OCI-LY1 (cell line): ENCODE results near the gene UBE2G1.

Source experiments
- H2AFZ ChIP-seq: fragments of 200-600 bp; sonication (generic), shearing (Covaris generic); 2 replicates; pipeline ENCODE4 v1.6.0; 2014; ENCODE audit warnings: antibody characterized with exemption, mild to moderate bottlenecking, low read length
- H3F3A ChIP-seq: fragments of 200-600 bp; sonication (generic), shearing (Covaris generic); 2 replicates; pipeline ENCODE4 v1.6.0; 2014; ENCODE audit warnings: mild to moderate bottlenecking, antibody characterized with exemption, low read length, moderate library complexity; ENCODE audit not compliant: insufficient read depth
- H3K27ac ChIP-seq: fragments of 200-600 bp; sonication (generic); 2 replicates; pipeline ENCODE4 v1.5.1; 2014; ENCODE audit warnings: low read length, mixed run types, mild to moderate bottlenecking, low read depth; ENCODE audit not compliant: poor library complexity, severe bottlenecking
- H3K27me3 ChIP-seq: fragments of 200-600 bp; sonication (generic); 2 replicates; pipeline ENCODE4 v1.6.0; 2014; ENCODE audit warnings: antibody characterized with exemption, mild to moderate bottlenecking, low read length, moderate library complexity; ENCODE audit not compliant: insufficient read depth
- H3K36me3 ChIP-seq: fragments of 200-600 bp; sonication (generic); 2 replicates; pipeline ENCODE4 v1.6.1; 2014; ENCODE audit warnings: mild to moderate bottlenecking, antibody characterized with exemption, low read length, moderate library complexity, mixed read lengths; ENCODE audit not compliant: insufficient read depth
- H3K4me1 ChIP-seq: fragments of 200-600 bp; sonication (generic); 2 replicates; pipeline ENCODE4 v1.5.1; 2014; ENCODE audit warnings: mild to moderate bottlenecking, low read length, moderate library complexity; ENCODE audit not compliant: insufficient read depth, severe bottlenecking
- H3K4me2 ChIP-seq: fragments of 200-600 bp; sonication (generic), shearing (Covaris generic); 2 replicates; pipeline ENCODE4 v1.6.1; 2014; ENCODE audit warnings: low read length
- H3K4me3 ChIP-seq: fragments of 200-600 bp; sonication (generic); 2 replicates; pipeline ENCODE4 v1.5.1; 2014; ENCODE audit warnings: low read length, low read depth, mild to moderate bottlenecking, mixed read lengths; ENCODE audit not compliant: poor library complexity, severe bottlenecking
- H3K79me2 ChIP-seq: fragments of 200-600 bp; shearing (Covaris generic); 2 replicates; pipeline ENCODE4 v1.6.1; 2016; ENCODE audit warnings: mixed run types, low read length, mixed read lengths; ENCODE audit not compliant: insufficient read depth
- H3K9ac ChIP-seq: fragments of 200-600 bp; sonication (generic), shearing (Covaris generic); 2 replicates; pipeline ENCODE4 v1.6.1; 2014; ENCODE audit warnings: mild to moderate bottlenecking, low read length, mixed read lengths
- H3K9me2 ChIP-seq: fragments of 200-600 bp; sonication (generic), shearing (Covaris generic); 2 replicates; pipeline ENCODE4 v1.6.1; 2014; ENCODE audit warnings: low read depth, mild to moderate bottlenecking, low read length, mixed read lengths
- H3K9me3 ChIP-seq: fragments of 200-600 bp; shearing (Covaris generic); 2 replicates; pipeline ENCODE4 v1.6.1; 2014; ENCODE audit warnings: low read length, mixed read lengths
- H4K20me1 ChIP-seq: fragments of 200-600 bp; sonication (generic), shearing (Covaris generic); 2 replicates; pipeline ENCODE4 v1.6.0; 2016; ENCODE audit warnings: mild to moderate bottlenecking, low read length; ENCODE audit not compliant: insufficient read depth
- CTCF ChIP-seq: fragments of 200-600 bp; sonication (generic), shearing (Covaris generic); IDR thresholded peaks from 2 replicates; pipeline ENCODE4 v1.5.1; 2017; ENCODE audit warnings: mild to moderate bottlenecking, antibody characterized with exemption, low read length, moderate library complexity, mixed read lengths
- EZH2 ChIP-seq: fragments of 200-600 bp; sonication (generic), shearing (Covaris generic); IDR thresholded peaks from 2 replicates; pipeline ENCODE4 v1.8.0; 2017; ENCODE audit warnings: borderline replicate concordance, mixed run types, mild to moderate bottlenecking, antibody characterized with exemption, low read length, moderate library complexity, mixed read lengths

The UBE2G1 gene

DNA sequence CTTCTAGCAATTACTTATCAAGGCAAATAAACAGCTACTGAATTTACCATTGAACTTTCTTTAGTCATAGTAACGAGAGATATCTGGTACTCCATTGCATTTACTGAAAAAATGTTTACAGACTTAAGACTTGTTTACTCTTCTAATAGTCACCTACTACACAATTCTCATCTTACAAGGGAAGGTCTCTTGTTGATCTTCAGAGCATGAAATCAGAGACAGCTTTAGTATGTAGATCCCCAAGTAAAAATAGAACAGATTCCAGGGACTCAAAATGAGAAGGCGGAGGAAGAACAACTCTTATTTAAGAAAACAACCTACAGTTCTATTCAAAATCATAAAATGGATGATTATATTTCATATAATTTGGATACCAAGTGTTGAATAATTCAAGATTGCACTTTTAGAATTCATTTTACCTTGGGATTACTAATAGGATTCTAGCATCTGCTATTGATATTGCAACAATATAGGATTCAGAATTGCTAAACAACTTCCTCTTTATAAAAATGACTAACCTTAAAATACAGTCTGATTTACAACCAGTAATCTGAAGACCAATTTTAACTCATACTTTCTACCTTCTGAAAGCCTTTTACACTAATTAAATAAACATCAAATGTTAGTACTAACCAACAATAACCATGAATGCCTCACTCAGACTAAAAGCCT lies 20.8 kb downstream of the UBE2G1 start:
- peaks cover 59% of the 10 kb centered on the region for H3K4me1 ChIP-seq
- H3K9me2 ChIP-seq = no peaks in the 10 kb centered on the region
- peak overlapping the region; percentile 25 for H3K27ac ChIP-seq
- H3K4me3 ChIP-seq = no peak overlapping the region
- no peaks in the 10 kb centered on the region for H3K27me3 ChIP-seq
- no peaks in the 10 kb centered on the region for H4K20me1 ChIP-seq
- peak overlapping the region; percentile 21; the same call in 1 of the 2 replicates for H3K4me2 ChIP-seq
- peaks cover 33% of the 10 kb centered on the region for H3K36me3 ChIP-seq
- no peaks in the 10 kb centered on the region for H3K9me3 ChIP-seq
- no peak overlapping the region for H2AFZ ChIP-seq
- no peaks in the 10 kb centered on the region; the same call in 1 of the 2 replicates for H3F3A ChIP-seq
- peaks cover 97% of the 10 kb centered on the region for H3K79me2 ChIP-seq
- no peak overlapping the region for H3K9ac ChIP-seq
- TF ChIP-seq EZH2 (no peak), CTCF (no peak)

DNA sequence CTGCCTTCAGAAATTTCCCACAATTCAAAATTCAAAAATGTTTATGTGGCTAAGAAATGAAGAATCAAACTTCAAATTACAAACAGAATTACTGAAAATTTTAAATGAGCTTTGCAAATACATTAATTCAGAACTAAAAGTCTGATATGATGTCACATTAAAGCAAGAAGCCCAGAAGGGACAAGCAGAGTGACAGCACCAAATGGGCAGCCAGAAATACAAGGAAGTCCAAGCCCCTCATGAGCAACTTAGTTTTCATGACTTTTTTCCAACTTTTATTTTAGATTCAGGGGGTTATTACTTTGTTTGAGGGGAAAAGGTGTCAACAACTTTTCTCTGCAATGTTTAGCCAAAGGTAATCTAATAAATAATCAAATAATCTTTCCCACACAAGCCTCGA lies 21.5 kb downstream of the UBE2G1 start:
- Histone ChIP-seq H3K27ac (no peak overlapping the region), H3F3A (no peaks in the 10 kb centered on the region; the same call in 1 of the 2 replicates), H3K27me3 (no peaks in the 10 kb centered on the region), H3K79me2 (peaks cover 97% of the 10 kb centered on the region), H3K36me3 (peaks cover 27% of the 10 kb centered on the region), H3K4me1 (peaks cover 61% of the 10 kb centered on the region), H4K20me1 (no peaks in the 10 kb centered on the region), H3K9me3 (no peaks in the 10 kb centered on the region), H3K9me2 (no peaks in the 10 kb centered on the region), H3K9ac (no peak overlapping the region), H2AFZ (no peak overlapping the region), H3K4me3 (no peak overlapping the region), H3K4me2 (no peak overlapping the region)
- TF ChIP-seq CTCF (no peak), EZH2 (no peak)

DNA sequence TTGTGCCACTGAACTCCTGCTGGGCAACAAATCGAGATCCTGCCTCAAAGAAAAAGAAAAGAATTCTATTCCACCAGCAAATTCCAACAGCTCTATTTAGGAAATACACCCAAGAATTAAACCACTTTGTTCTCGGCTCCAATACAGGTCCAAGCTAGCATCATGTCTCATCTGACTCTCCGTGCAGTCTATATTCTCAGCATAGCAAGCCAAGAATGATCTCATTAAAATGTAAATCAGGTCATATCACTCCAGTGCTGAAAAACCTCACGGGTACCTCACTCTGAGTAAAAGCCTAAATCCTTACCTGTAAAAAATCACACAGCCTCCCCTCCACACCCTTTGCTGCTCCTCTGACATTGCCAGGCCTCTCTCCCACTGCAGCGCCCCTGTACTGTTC lies 23.9 kb downstream of the UBE2G1 start:
- Histone ChIP-seq H3K79me2 (peaks cover 100% of the 10 kb centered on the region), H3F3A (no peaks in the 10 kb centered on the region; the same call in 1 of the 2 replicates), H2AFZ (no peak overlapping the region), H3K27ac (peak overlapping the region; percentile 56), H3K9me2 (no peaks in the 10 kb centered on the region), H3K9me3 (no peaks in the 10 kb centered on the region), H3K4me2 (peak overlapping the region; percentile 47; the same call in 1 of the 2 replicates), H3K4me3 (no peak overlapping the region), H3K36me3 (0 out of 2 replicates have a peak, but pooled peaks cover 13% of the 10 kb centered on the region), H3K27me3 (no peaks in the 10 kb centered on the region), H3K4me1 (peaks cover 73% of the 10 kb centered on the region), H4K20me1 (no peaks in the 10 kb centered on the region), H3K9ac (no peak overlapping the region; the same call in 1 of the 2 replicates)
- TF ChIP-seq EZH2 (no peak), CTCF (no peak)
